ENCODE measurements around the gene NCK2.

NCK2 gene

DNA sequence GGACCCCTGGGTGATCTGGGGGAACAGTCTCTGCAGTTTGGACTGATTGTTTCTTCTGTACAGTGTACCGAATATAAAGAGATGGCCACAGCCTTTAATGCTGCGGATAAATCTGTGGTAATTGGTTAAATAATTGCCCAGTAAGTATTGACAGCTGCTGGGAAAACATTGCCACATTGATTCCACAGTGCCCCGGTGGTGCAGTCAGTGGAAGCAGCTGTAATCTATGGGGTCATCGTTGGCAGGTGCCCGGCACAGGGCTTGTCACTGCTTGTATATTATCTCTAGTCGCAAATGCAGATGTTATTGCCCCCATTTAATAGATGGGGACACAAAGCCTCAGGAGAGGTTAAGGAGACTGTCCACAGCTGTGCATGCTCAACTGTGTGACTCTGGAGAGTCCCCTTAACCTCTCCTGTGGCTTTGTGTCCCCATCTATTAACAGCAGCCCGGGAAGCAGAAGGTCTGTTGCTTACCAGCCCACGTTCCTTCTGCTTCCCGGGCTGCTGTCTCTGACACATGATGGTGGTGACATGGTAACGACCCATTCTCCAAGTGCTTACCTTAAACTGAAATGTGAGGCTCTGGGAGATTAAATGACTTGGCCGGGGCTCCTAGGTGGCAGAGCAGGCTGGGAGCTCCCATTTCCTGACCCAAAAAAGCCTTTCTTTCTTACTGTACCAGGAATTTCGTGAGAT, 76.9 kb downstream of the NCK2 start:
- H3K27ac ChIP-seq (ENCODE audit: insufficient read depth, low read depth, low read length, poor library complexity, severe bottlenecking), result no peak overlapping the region
- no peaks in the 10 kb centered on the region for H3K27me3 ChIP-seq (ENCODE audit: control insufficient read depth, insufficient read depth, low read length, poor library complexity, severe bottlenecking)
- WGBS, 2 experiments, result 85 to 89% methylated on average over 12 of the region's 12 CpGs
- H3K9me3 ChIP-seq (ENCODE audit: control insufficient read depth, low read length), result no peaks in the 10 kb centered on the region
- no peak overlapping the region for H3K4me3 ChIP-seq (ENCODE audit: insufficient read depth, low read depth, low read length)
- H3K4me1 ChIP-seq (ENCODE audit: control insufficient read depth, insufficient read depth, low read length), result peaks cover 6% of the 10 kb centered on the region
- H3K36me3 ChIP-seq (ENCODE audit: control insufficient read depth, insufficient read depth, low read length), result no peaks in the 10 kb centered on the region

DNA sequence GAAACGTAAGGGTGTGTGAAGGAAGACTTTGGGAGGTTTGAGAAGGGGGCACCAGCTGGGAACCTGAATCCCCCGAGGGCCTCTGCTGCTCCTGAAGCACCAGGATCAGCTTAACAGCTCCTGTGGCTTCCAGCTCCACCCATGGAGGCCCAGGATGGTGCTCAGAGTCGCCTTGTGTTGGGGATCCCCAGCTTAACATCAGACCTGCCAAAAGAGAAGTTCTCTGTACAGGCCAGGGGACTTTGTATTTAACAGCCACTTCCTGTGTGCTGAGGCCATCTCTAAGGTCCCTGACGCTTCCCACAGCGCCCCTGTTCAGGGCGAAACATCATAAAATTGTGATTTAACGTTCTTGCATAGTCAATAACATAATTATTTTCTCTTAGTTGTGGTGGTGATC, 77.5 kb downstream of the NCK2 start:
- no peaks in the 10 kb centered on the region for H3K27me3 ChIP-seq (ENCODE audit: control insufficient read depth, insufficient read depth, low read length, poor library complexity, severe bottlenecking)
- H3K36me3 ChIP-seq (ENCODE audit: control insufficient read depth, insufficient read depth, low read length), result no peaks in the 10 kb centered on the region
- peaks cover 6% of the 10 kb centered on the region for H3K4me1 ChIP-seq (ENCODE audit: control insufficient read depth, insufficient read depth, low read length)
- WGBS, 2 experiments, result 82 to 88% methylated on average over 7 of the region's 7 CpGs
- no peak overlapping the region for H3K4me3 ChIP-seq (ENCODE audit: insufficient read depth, low read depth, low read length)
- H3K27ac ChIP-seq (ENCODE audit: insufficient read depth, low read depth, low read length, poor library complexity, severe bottlenecking), result no peak overlapping the region
- no peaks in the 10 kb centered on the region for H3K9me3 ChIP-seq (ENCODE audit: control insufficient read depth, low read length)

DNA sequence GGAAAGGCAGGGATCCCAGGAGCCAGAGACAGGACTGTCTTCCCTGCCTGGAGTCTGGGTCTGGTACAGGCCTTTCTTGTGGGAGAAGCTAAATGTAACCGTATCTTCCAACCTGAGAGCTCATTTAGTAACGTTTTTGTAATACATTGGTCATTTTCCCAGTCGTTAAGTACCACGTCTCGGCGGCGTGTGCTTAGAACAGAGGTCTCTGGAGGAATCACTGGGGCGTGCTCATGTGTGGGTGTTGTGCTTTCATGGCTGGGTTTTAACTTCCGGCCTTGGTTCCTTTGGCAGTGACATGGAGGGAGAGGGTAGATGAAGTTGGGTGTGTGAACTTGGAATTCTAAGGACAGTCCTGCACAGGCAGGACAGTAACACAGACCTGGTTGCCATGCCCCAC, 79.7 kb downstream of the NCK2 start:
- Histone ChIP-seq H3K4me1 (ENCODE audit: control insufficient read depth, insufficient read depth, low read length) (peaks cover 11% of the 10 kb centered on the region), H3K27ac (ENCODE audit: insufficient read depth, low read depth, low read length, poor library complexity, severe bottlenecking) (no peak overlapping the region), H3K9me3 (ENCODE audit: control insufficient read depth, low read length) (no peaks in the 10 kb centered on the region), H3K36me3 (ENCODE audit: control insufficient read depth, insufficient read depth, low read length) (no peaks in the 10 kb centered on the region), H3K4me3 (ENCODE audit: insufficient read depth, low read depth, low read length) (no peak overlapping the region), H3K27me3 (ENCODE audit: control insufficient read depth, insufficient read depth, low read length, poor library complexity, severe bottlenecking) (no peaks in the 10 kb centered on the region)
- 92 to 93% methylated on average over 9 of the region's 9 CpGs for WGBS, 2 experiments

DNA sequence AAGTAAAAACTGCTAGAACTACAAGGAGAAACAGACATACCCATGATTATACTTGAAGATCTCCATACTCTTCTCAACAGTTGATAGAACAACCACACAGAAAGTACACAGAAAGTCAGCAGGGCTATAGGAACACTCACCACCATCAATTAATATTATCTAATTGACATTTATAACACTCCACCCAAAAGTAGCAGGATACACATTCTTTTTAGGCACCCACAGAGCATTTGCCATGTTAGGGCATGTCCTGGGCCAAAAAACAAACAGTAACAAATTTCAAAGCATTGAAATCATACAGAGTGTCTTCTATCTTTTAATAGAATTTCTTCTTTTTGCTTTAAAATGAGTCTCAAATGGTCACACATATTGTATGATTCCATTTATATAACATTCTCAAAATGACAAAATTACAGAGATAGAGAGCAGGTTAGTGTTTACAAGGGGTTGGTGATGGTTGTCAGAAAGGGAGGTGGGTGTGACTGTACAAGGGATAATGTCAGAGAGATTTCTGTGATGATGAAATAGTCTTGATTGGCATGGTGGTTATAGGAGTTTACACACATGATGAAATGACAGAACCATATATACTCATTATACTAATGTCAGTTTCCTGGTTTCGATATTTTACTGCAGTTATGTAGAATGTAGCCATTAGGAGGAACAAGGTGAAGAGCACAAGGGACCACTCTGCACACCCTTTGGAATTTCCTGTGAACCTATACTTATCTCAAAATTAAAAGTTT, 82.8 kb downstream of the NCK2 start:
- Histone ChIP-seq H3K27me3 (ENCODE audit: control insufficient read depth, insufficient read depth, low read length, poor library complexity, severe bottlenecking) (no peaks in the 10 kb centered on the region), H3K27ac (ENCODE audit: insufficient read depth, low read depth, low read length, poor library complexity, severe bottlenecking) (no peak overlapping the region), H3K36me3 (ENCODE audit: control insufficient read depth, insufficient read depth, low read length) (no peaks in the 10 kb centered on the region), H3K4me1 (ENCODE audit: control insufficient read depth, insufficient read depth, low read length) (peaks cover 5% of the 10 kb centered on the region), H3K4me3 (ENCODE audit: insufficient read depth, low read depth, low read length) (no peak overlapping the region), H3K9me3 (ENCODE audit: control insufficient read depth, low read length) (no peaks in the 10 kb centered on the region)
- WGBS, 2 experiments, result 100% methylated on average over 1 of the region's 1 CpG; no CpG with 5 or more reads in 1 of the 2 experiments

DNA sequence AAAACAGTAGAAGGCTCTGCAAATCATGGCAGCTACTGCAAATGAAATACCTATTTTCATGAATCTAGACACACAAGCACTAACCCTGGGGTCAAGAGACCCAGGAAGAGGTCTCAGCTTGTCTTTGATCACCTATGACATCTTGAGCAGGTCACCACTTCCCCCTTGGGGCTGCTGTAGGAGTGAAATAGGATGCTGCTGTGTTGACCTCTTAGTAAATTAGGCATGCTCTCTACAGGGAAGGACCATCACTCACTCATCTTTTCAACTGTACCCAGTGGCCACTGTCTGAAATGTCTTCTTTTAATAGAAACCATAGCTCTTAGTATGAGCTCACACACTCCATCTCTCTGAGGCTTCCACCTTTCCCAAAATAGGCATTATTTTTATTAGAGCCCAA, 83.8 kb downstream of the NCK2 start:
- Histone ChIP-seq H3K27me3 (ENCODE audit: control insufficient read depth, insufficient read depth, low read length, poor library complexity, severe bottlenecking) (no peaks in the 10 kb centered on the region), H3K4me1 (ENCODE audit: control insufficient read depth, insufficient read depth, low read length) (peaks cover 5% of the 10 kb centered on the region), H3K4me3 (ENCODE audit: insufficient read depth, low read depth, low read length) (no peak overlapping the region), H3K9me3 (ENCODE audit: control insufficient read depth, low read length) (no peaks in the 10 kb centered on the region), H3K36me3 (ENCODE audit: control insufficient read depth, insufficient read depth, low read length) (no peaks in the 10 kb centered on the region), H3K27ac (ENCODE audit: insufficient read depth, low read depth, low read length, poor library complexity, severe bottlenecking) (no peak overlapping the region)

DNA sequence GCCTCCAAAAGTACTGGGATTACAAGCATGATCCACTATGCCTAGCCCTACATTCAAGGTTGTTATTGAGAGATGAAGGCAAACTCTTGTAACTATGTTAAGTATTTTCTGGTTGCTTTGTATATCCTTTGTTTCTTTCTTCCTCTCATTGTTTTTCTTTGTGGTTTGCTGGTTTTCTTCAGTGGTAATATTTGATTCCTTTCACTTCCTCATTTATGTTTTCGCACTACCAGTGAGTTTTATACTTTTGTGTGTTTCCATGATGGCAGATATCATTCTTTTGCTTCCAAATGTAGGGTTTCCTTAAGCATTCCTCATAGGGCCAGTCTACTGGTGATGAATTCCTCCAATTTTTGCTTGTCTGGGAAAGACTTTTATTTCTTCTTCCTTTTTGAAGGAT, 90.2 kb downstream of the NCK2 start:
- 100% methylated on average over 1 of the region's 1 CpG for WGBS, 2 experiments
- Histone ChIP-seq H3K27me3 (ENCODE audit: control insufficient read depth, insufficient read depth, low read length, poor library complexity, severe bottlenecking) (no peaks in the 10 kb centered on the region), H3K4me3 (ENCODE audit: insufficient read depth, low read depth, low read length) (no peak overlapping the region), H3K9me3 (ENCODE audit: control insufficient read depth, low read length) (no peaks in the 10 kb centered on the region), H3K36me3 (ENCODE audit: control insufficient read depth, insufficient read depth, low read length) (no peaks in the 10 kb centered on the region), H3K4me1 (ENCODE audit: control insufficient read depth, insufficient read depth, low read length) (peaks cover 6% of the 10 kb centered on the region), H3K27ac (ENCODE audit: insufficient read depth, low read depth, low read length, poor library complexity, severe bottlenecking) (no peak overlapping the region)

DNA sequence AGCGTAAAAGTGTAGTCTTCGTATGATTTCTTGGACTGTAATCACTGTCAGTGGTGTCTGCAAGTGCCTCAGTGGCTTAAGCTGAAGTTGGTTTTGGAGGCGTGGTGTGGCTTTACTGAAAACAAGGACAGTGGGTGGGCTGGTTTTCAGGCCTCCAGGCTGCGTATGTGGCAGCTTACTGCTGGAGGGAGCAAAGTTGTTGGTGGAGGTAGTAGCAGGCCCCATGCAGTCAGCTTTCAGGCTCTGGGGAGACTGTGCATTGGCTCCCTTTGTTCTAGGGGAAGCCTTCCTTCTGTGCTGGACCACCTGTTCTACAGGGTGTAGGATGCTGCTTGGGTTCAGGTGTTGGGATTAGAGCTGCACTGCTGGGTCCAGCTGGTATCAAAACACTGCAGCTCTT, 91.6 kb downstream of the NCK2 start:
- 86 to 89% methylated on average over 4 of the region's 4 CpGs for WGBS, 2 experiments
- Histone ChIP-seq H3K9me3 (ENCODE audit: control insufficient read depth, low read length) (no peaks in the 10 kb centered on the region), H3K36me3 (ENCODE audit: control insufficient read depth, insufficient read depth, low read length) (no peaks in the 10 kb centered on the region), H3K27me3 (ENCODE audit: control insufficient read depth, insufficient read depth, low read length, poor library complexity, severe bottlenecking) (no peaks in the 10 kb centered on the region), H3K4me3 (ENCODE audit: insufficient read depth, low read depth, low read length) (no peak overlapping the region), H3K4me1 (ENCODE audit: control insufficient read depth, insufficient read depth, low read length) (peaks cover 6% of the 10 kb centered on the region), H3K27ac (ENCODE audit: insufficient read depth, low read depth, low read length, poor library complexity, severe bottlenecking) (no peak overlapping the region)

DNA sequence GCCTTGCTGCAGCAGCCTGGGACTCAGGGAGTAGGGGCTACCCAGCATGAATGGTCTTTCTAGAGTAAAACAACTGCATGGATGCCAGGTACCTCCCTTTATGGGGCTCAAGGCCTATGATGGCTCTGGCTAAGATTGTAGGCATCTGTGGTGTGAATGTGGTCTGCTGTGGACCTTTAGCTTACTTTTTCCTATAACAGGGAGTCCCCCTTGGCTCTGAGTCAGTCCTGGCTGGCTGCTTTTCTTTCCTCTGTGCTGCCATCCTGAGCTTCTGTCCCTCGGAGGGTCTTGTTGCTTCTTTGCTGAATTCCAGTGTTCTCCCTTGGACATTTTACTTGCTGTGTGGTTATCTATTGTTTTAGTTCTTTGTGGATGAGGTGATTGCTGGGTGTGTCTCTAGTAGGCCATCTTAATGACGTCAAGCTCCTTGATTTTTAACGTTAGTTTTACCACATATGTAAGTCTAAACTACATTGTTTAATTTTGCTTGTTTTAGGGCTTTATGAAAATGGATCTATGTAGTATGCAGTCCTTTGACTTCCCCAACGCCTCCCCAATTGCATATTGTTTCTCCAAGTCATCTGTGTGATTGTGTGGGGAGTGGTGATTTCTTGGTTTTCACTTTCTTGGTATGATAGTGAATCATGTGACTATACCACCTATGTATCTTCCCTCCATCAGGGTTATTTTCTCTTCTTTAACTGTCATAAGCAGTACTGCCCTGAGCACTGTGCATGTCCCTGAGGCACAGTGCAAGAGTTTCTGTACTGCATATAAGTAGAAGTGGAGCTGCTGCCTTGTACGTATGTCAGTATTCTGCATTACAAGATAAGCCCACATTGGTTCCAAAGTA, 92.4 kb downstream of the NCK2 start:
- H3K9me3 ChIP-seq (ENCODE audit: control insufficient read depth, low read length), result no peaks in the 10 kb centered on the region
- WGBS, 2 experiments, result 88 to 94% methylated on average over 3 to 5 of the region's 5 CpGs
- H3K27ac ChIP-seq (ENCODE audit: insufficient read depth, low read depth, low read length, poor library complexity, severe bottlenecking), result no peak overlapping the region
- no peak overlapping the region for H3K4me3 ChIP-seq (ENCODE audit: insufficient read depth, low read depth, low read length)
- no peaks in the 10 kb centered on the region for H3K36me3 ChIP-seq (ENCODE audit: control insufficient read depth, insufficient read depth, low read length)
- peaks cover 6% of the 10 kb centered on the region for H3K4me1 ChIP-seq (ENCODE audit: control insufficient read depth, insufficient read depth, low read length)
- H3K27me3 ChIP-seq (ENCODE audit: control insufficient read depth, insufficient read depth, low read length, poor library complexity, severe bottlenecking), result no peaks in the 10 kb centered on the region

DNA sequence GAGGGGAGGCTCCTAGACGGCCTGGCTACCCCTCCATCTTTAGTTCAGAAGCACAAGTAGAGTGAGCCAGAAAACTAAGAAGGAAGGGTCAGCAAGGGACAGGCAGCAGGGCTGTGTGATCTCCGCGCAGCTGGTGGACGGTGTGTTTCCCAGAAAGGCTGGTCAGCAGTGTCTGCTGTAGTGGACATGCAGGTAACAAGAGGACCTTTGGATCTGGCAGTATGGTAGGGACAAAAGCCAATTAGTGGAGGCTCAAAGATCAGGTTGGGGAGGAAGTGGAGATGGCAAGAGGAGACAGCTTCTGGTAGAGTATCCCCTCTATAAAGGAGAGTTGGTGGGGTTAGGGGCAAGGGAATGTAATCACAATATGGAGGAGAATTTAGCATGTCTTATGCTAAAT, 95.1 kb downstream of the NCK2 start:
- Histone ChIP-seq H3K36me3 (ENCODE audit: control insufficient read depth, insufficient read depth, low read length) (no peaks in the 10 kb centered on the region), H3K9me3 (ENCODE audit: control insufficient read depth, low read length) (no peaks in the 10 kb centered on the region), H3K4me3 (ENCODE audit: insufficient read depth, low read depth, low read length) (no peak overlapping the region), H3K27me3 (ENCODE audit: control insufficient read depth, insufficient read depth, low read length, poor library complexity, severe bottlenecking) (no peaks in the 10 kb centered on the region), H3K4me1 (ENCODE audit: control insufficient read depth, insufficient read depth, low read length) (peaks cover 6% of the 10 kb centered on the region), H3K27ac (ENCODE audit: insufficient read depth, low read depth, low read length, poor library complexity, severe bottlenecking) (no peak overlapping the region)
- 83 to 89% methylated on average over 4 of the region's 4 CpGs for WGBS, 2 experiments

DNA sequence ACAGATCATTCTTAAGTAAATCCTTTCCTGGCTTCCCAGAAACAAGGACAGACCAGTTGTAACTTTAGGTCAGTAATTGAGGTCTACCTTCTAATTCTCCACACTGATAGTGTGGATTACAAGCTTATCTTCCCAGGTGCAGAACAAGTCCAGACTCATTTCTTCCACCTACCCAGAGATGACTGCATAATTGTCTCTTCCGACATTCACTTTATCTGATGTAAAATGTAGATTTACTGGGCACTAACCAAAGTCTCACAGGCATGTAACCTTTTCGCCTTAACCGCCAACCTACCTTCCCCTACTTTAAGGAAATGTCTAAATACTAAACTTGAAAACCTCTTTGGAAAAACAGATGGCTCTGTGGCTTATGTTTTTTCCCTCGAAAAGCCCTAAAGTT, 96.2 kb downstream of the NCK2 start:
- Histone ChIP-seq H3K36me3 (ENCODE audit: control insufficient read depth, insufficient read depth, low read length) (no peaks in the 10 kb centered on the region), H3K27ac (ENCODE audit: insufficient read depth, low read depth, low read length, poor library complexity, severe bottlenecking) (no peak overlapping the region), H3K4me1 (ENCODE audit: control insufficient read depth, insufficient read depth, low read length) (peaks cover 6% of the 10 kb centered on the region), H3K27me3 (ENCODE audit: control insufficient read depth, insufficient read depth, low read length, poor library complexity, severe bottlenecking) (no peaks in the 10 kb centered on the region), H3K9me3 (ENCODE audit: control insufficient read depth, low read length) (no peaks in the 10 kb centered on the region), H3K4me3 (ENCODE audit: insufficient read depth, low read depth, low read length) (no peak overlapping the region)
- 96 to 97% methylated on average over 3 to 4 of the region's 4 CpGs for WGBS, 2 experiments
